GM23338 (cell line): ENCODE results near the gene SLC35D2.

Experiments used
- CREB1 ChIP-seq: fragments of 250-450 bp; sonication (Bioruptor Pico); IDR thresholded peaks from 2 replicates; pipeline ENCODE4 v1.5.0; 2020; ENCODE audit warnings: low read depth, mild to moderate bottlenecking, moderate library complexity
- EZH2 ChIP-seq: fragments of 200-600 bp; sonication (generic); IDR thresholded peaks from one replicate; pipeline ENCODE4 v1.8.0; 2017; ENCODE audit warnings: antibody characterized with exemption, mild to moderate bottlenecking, low read depth; ENCODE audit not compliant: unreplicated experiment
- EZH2phosphoT487 ChIP-seq: fragments of 200-600 bp; sonication (generic); IDR thresholded peaks from one replicate; pipeline ENCODE4 v1.8.1; 2018; ENCODE audit warnings: antibody characterized with exemption; ENCODE audit not compliant: unreplicated experiment
- JUNB ChIP-seq: IDR thresholded peaks from one replicate; pipeline ENCODE4 v1.6.1; 2016; ENCODE audit warnings: antibody characterized with exemption; ENCODE audit not compliant: unreplicated experiment
- NANOG ChIP-seq: IDR thresholded peaks from 2 replicates; pipeline ENCODE4 v1.6.1; 2016; ENCODE audit warnings: antibody characterized with exemption, borderline replicate concordance
- POLR2AphosphoS5 ChIP-seq: IDR thresholded peaks from 2 replicates; pipeline ENCODE4 v1.6.1; 2016; ENCODE audit warnings: antibody characterized with exemption, low read depth
- ZNF331 ChIP-seq: fragments of 250-450 bp; sonication (Bioruptor Pico); IDR thresholded peaks from 2 replicates; pipeline ENCODE4 v1.5.0; 2020; ENCODE audit warnings: low read depth, mild to moderate bottlenecking, moderate library complexity
- TF ChIP-seq, protein P1 (sequence below), 2 experiments: fragments of 200-600 bp in 1 of 2; sonication (generic) in 1 of 2; conservative IDR thresholded peaks; 2 replicates each; pipeline versions ENCODE4 v1.5.1 to v1.6.1; 2016 to 2017; ENCODE audit warnings: antibody characterized with exemption in 2 of 2, low read depth in 2 of 2, mild to moderate bottlenecking in 2 of 2, moderate library complexity in 1 of 2
- TF ChIP-seq, protein P2 (sequence below): IDR thresholded peaks from one replicate; pipeline ENCODE4 v1.6.1; 2018; ENCODE audit warnings: antibody characterized with exemption; ENCODE audit not compliant: unreplicated experiment
- TF ChIP-seq, protein P3 (sequence below): IDR thresholded peaks from 2 replicates; pipeline ENCODE4 v1.6.1; 2016; ENCODE audit warnings: antibody characterized with exemption

DNA sequence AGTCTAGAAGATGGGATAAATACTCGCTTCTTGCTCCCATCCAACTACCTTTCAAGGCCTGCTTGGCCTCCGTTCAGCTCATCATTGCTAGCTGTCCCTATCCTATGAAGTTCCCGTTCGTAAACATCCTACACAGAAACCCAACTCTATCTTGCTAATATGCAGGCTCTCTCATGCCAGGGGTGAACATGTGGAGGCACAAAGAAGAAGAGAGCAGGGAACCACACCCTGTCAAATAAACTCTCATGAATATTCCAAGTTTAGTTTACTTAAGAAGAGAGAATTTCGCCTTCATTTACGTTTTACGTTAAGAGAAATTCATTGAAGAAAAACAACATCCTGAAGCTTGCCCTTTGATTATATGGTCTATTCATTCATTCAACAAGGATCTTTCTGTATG is 73.7 kb downstream of the SLC35D2 start:
- TF ChIP-seq, protein P1, sequence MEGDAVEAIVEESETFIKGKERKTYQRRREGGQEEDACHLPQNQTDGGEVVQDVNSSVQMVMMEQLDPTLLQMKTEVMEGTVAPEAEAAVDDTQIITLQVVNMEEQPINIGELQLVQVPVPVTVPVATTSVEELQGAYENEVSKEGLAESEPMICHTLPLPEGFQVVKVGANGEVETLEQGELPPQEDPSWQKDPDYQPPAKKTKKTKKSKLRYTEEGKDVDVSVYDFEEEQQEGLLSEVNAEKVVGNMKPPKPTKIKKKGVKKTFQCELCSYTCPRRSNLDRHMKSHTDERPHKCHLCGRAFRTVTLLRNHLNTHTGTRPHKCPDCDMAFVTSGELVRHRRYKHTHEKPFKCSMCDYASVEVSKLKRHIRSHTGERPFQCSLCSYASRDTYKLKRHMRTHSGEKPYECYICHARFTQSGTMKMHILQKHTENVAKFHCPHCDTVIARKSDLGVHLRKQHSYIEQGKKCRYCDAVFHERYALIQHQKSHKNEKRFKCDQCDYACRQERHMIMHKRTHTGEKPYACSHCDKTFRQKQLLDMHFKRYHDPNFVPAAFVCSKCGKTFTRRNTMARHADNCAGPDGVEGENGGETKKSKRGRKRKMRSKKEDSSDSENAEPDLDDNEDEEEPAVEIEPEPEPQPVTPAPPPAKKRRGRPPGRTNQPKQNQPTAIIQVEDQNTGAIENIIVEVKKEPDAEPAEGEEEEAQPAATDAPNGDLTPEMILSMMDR (conservative IDR thresholded peaks at IDR 0.05; ENCODE audit: low read depth in 2 of 2): no peak
- TF ChIP-seq, protein P2, sequence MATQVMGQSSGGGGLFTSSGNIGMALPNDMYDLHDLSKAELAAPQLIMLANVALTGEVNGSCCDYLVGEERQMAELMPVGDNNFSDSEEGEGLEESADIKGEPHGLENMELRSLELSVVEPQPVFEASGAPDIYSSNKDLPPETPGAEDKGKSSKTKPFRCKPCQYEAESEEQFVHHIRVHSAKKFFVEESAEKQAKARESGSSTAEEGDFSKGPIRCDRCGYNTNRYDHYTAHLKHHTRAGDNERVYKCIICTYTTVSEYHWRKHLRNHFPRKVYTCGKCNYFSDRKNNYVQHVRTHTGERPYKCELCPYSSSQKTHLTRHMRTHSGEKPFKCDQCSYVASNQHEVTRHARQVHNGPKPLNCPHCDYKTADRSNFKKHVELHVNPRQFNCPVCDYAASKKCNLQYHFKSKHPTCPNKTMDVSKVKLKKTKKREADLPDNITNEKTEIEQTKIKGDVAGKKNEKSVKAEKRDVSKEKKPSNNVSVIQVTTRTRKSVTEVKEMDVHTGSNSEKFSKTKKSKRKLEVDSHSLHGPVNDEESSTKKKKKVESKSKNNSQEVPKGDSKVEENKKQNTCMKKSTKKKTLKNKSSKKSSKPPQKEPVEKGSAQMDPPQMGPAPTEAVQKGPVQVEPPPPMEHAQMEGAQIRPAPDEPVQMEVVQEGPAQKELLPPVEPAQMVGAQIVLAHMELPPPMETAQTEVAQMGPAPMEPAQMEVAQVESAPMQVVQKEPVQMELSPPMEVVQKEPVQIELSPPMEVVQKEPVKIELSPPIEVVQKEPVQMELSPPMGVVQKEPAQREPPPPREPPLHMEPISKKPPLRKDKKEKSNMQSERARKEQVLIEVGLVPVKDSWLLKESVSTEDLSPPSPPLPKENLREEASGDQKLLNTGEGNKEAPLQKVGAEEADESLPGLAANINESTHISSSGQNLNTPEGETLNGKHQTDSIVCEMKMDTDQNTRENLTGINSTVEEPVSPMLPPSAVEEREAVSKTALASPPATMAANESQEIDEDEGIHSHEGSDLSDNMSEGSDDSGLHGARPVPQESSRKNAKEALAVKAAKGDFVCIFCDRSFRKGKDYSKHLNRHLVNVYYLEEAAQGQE: no peak
- no peak for TF ChIP-seq EZH2phosphoT487
- no peak for TF ChIP-seq EZH2
- no peak for TF ChIP-seq POLR2AphosphoS5
- TF ChIP-seq NANOG: no peak
- TF ChIP-seq JUNB: no peak
- TF ChIP-seq CREB1 (CRISPR knock-in tag): no peak
- TF ChIP-seq, protein P3, sequence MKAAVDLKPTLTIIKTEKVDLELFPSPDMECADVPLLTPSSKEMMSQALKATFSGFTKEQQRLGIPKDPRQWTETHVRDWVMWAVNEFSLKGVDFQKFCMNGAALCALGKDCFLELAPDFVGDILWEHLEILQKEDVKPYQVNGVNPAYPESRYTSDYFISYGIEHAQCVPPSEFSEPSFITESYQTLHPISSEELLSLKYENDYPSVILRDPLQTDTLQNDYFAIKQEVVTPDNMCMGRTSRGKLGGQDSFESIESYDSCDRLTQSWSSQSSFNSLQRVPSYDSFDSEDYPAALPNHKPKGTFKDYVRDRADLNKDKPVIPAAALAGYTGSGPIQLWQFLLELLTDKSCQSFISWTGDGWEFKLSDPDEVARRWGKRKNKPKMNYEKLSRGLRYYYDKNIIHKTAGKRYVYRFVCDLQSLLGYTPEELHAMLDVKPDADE: no peak
- no peak for TF ChIP-seq ZNF331 (CRISPR knock-in tag)
